RPMI7951 (cell line): Measurements from ENCODE around the gene USP17L21. TPM values are rescaled to one million over a fixed set of nuclear protein-coding genes. Genes with fewer than 3 reads are reported as not detected.
"Not testable (repeated sequence)": the region's sequence is repeated elsewhere in the genome, so short reads cannot be mapped to it uniquely, and the experiment has no call there.

ENCODE experiments used
- DNase-seq: peaks from one replicate; pipeline ENCODE4 v3.0.0-alpha.2; 2012; ENCODE audit warnings: low read depth
- total RNA-seq: library from RNA; depleted of rRNA; stranded (reverse); fragments of >200 nt; shearing (Covaris generic); gene quantifications from 2 replicates; pipeline ENCODE4 v1.2.3, GENCODE V29; 2014; rRNA removed

USP17L21 gene
- total RNA-seq: not detected in 2 replicates

- not testable (repeated sequence) for DNase-seq
Observed at GRCh38 chr4:9262572-9262971, at the start of gene USP17L21. TSS of gene USP17L21 (plus strand) at chr4:9262872. CDS start at chr4:9262872, 0 bp downstream.

GRCh38 chr4:9214701-9215100 is 48.0 kb upstream of the USP17L21 start:
- not testable (repeated sequence) for DNase-seq

GRCh38 chr4:9215105-9215504 is 47.6 kb upstream of the USP17L21 start, which contains the start of gene USP17L11:
TSS of gene USP17L11 (plus strand) at chr4:9215405. CDS start at chr4:9215405, 0 bp downstream.
- DNase-seq: not testable (repeated sequence)

GRCh38 chr4:9219852-9220251 is 42.8 kb upstream of the USP17L21 start, which contains the start of gene USP17L12:
TSS of gene USP17L12 (plus strand) at chr4:9220152. CDS start at chr4:9220152, 0 bp downstream.
- not testable (repeated sequence) for DNase-seq

GRCh38 chr4:9224596-9224995 is 38.1 kb upstream of the USP17L21 start, which contains the start of gene USP17L13:
TSS of gene USP17L13 (plus strand) at chr4:9224896. CDS start at chr4:9224896, 0 bp downstream.
- not testable (repeated sequence) for DNase-seq

- DNase-seq: not testable (repeated sequence)
Observed at GRCh38 chr4:9230249-9230648, 32.4 kb upstream of the USP17L21 start.

- DNase-seq: not testable (repeated sequence)
Observed at GRCh38 chr4:9234085-9234484, 28.6 kb upstream of the USP17L21 start, which contains the start of gene USP17L15. TSS of gene USP17L15 (plus strand) at chr4:9234385. CDS start at chr4:9234385, 0 bp downstream.

- DNase-seq: not testable (repeated sequence)
Observed at GRCh38 chr4:9238461-9238860, 24.2 kb upstream of the USP17L21 start.

GRCh38 chr4:9243579-9243978 is 19.1 kb upstream of the USP17L21 start, which contains the start of gene USP17L17:
TSS of gene USP17L17 (plus strand) at chr4:9243879. CDS start at chr4:9243879, 0 bp downstream.
- DNase-seq: not testable (repeated sequence)

GRCh38 chr4:9247953-9248680 is 14.6 kb upstream of the USP17L21 start, which contains the start of gene USP17L18:
TSS of gene USP17L18 (plus strand) at chr4:9248630. CDS start at chr4:9248630, 0 bp downstream.
- DNase-seq: not testable (repeated sequence)

GRCh38 chr4:9253078-9253477 is 9.6 kb upstream of the USP17L21 start, which contains the start of gene USP17L19:
TSS of gene USP17L19 (plus strand) at chr4:9253378. CDS start at chr4:9253378, 0 bp downstream.
- not testable (repeated sequence) for DNase-seq

GRCh38 chr4:9257824-9258223 is 4.8 kb upstream of the USP17L21 start, which contains the start of gene USP17L20:
TSS of gene USP17L20 (plus strand) at chr4:9258124. CDS start at chr4:9258124, 0 bp downstream.
- DNase-seq: not testable (repeated sequence)

GRCh38 chr4:9267319-9267718 is 4.6 kb downstream of the USP17L21 start, which contains the start of gene USP17L22:
TSS of gene USP17L22 (plus strand) at chr4:9267619. CDS start at chr4:9267619, 0 bp downstream.
- not testable (repeated sequence) for DNase-seq

- DNase-seq: not testable (repeated sequence)
Observed at GRCh38 chr4:9271719-9272118, 9.0 kb downstream of the USP17L21 start.

Other genes with a start within 250 kb of the USP17L21 start
- not detected in 2 replicates for gene FAM90A26, start 92.5 kb upstream of the USP17L21 start, total RNA-seq
- gene USP17L10, start 52.2 kb upstream of the USP17L21 start, total RNA-seq: not detected in 2 replicates
- not detected in 2 replicates for gene USP17L11, start 47.5 kb upstream of the USP17L21 start, total RNA-seq
- gene USP17L12, start 42.7 kb upstream of the USP17L21 start, total RNA-seq: not detected in 2 replicates
- gene USP17L13, start 38.0 kb upstream of the USP17L21 start, total RNA-seq: not detected in 2 replicates
- not detected in 2 replicates for gene USP17L15, start 28.5 kb upstream of the USP17L21 start, total RNA-seq
- not detected in 2 replicates for gene USP17L17, start 19.0 kb upstream of the USP17L21 start, total RNA-seq
- not detected in 2 replicates for gene USP17L18, start 14.2 kb upstream of the USP17L21 start, total RNA-seq
- gene USP17L19, start 9.5 kb upstream of the USP17L21 start, total RNA-seq: not detected in 2 replicates
- not detected in 2 replicates for gene USP17L20, start 4.7 kb upstream of the USP17L21 start, total RNA-seq
- gene USP17L22, start 4.7 kb downstream of the USP17L21 start, total RNA-seq: not detected in 2 replicates
- not detected in 2 replicates for gene USP17L24, start 62.3 kb downstream of the USP17L21 start, total RNA-seq
- gene USP17L25, start 67.0 kb downstream of the USP17L21 start, total RNA-seq: not detected in 2 replicates
- gene USP17L26, start 71.8 kb downstream of the USP17L21 start, total RNA-seq: not detected in 2 replicates
- not detected in 2 replicates for gene USP17L5, start 76.5 kb downstream of the USP17L21 start, total RNA-seq
- not detected in 2 replicates for gene USP17L27, start 81.3 kb downstream of the USP17L21 start, total RNA-seq
- gene USP17L28, start 86.0 kb downstream of the USP17L21 start, total RNA-seq: not detected in 2 replicates
- not detected in 2 replicates for gene USP17L29, start 90.8 kb downstream of the USP17L21 start, total RNA-seq
- not detected in 2 replicates for gene USP17L30, start 100.3 kb downstream of the USP17L21 start, total RNA-seq
- gene DEFB131A, start 181.5 kb downstream of the USP17L21 start, total RNA-seq: not detected in 2 replicates